Neural cell (in vitro differentiated cells): Measurements from ENCODE around the gene OLFM1. TPM values are rescaled to one million over a fixed set of nuclear protein-coding genes. Genes with fewer than 3 reads are reported as not detected.

Experiments used
- H2AFZ ChIP-seq: fragments of 200-600, 300-800 bp; sonication (generic), shearing (Covaris generic); 2 replicates; pipeline ENCODE4 v1.6.0; 2014; ENCODE audit warnings: low read depth, mild to moderate bottlenecking, antibody characterized with exemption, low read length, moderate library complexity
- H3F3A ChIP-seq: fragments of 200-600 bp; shearing (Covaris generic); 2 replicates; pipeline ENCODE4 v1.6.1; 2016; ENCODE audit warnings: mild to moderate bottlenecking, moderate library complexity, mixed read lengths, antibody characterized with exemption, low read length; ENCODE audit not compliant: insufficient read depth, poor library complexity, severe bottlenecking
- H3K27ac ChIP-seq: fragments of 200-600, 300-800 bp; sonication (generic), shearing (Covaris generic); 2 replicates; pipeline ENCODE4 v1.5.1; 2014; ENCODE audit warnings: mild to moderate bottlenecking, low read length, moderate library complexity
- H3K27me3 ChIP-seq: fragments of 300-800, 200-600 bp; sonication (generic), shearing (Covaris generic); 2 replicates; pipeline ENCODE4 v1.6.0; 2014; ENCODE audit warnings: mild to moderate bottlenecking, low read depth, low read length, moderate library complexity; ENCODE audit not compliant: insufficient read depth
- H3K36me3 ChIP-seq: fragments of 300-800, 200-600 bp; sonication (generic), shearing (Covaris generic); 2 replicates; pipeline ENCODE4 v1.5.1; 2014; ENCODE audit warnings: mild to moderate bottlenecking, antibody characterized with exemption, low read length, moderate library complexity; ENCODE audit not compliant: insufficient read depth
- H3K4me2 ChIP-seq: fragments of 300-800, 200-600 bp; sonication (generic), shearing (Covaris generic); 2 replicates; pipeline ENCODE4 v1.6.0; 2014; ENCODE audit warnings: mild to moderate bottlenecking, low read length
- H3K4me3 ChIP-seq: fragments of 300-800, 200-600 bp; sonication (generic), shearing (Covaris generic); 2 replicates; pipeline ENCODE4 v1.5.1; 2014; ENCODE audit warnings: mild to moderate bottlenecking, low read length, moderate library complexity
- H3K79me2 ChIP-seq: fragments of 200-600 bp; shearing (Covaris generic); replicated peaks from 2 replicates; pipeline ENCODE4 v1.6.0; 2014; ENCODE audit warnings: mild to moderate bottlenecking, low read length, moderate library complexity; ENCODE audit not compliant: insufficient read depth
- H3K9ac ChIP-seq: fragments of 300-800, 200-600 bp; sonication (generic), shearing (Covaris generic); 2 replicates; pipeline ENCODE4 v1.6.1; 2016; ENCODE audit warnings: mild to moderate bottlenecking, low read length, mixed read lengths
- H3K9me2 ChIP-seq: fragments of 200-600 bp; shearing (Covaris generic); 2 replicates; pipeline ENCODE4 v1.6.1; 2016; ENCODE audit warnings: mild to moderate bottlenecking, low read length, mixed read lengths; ENCODE audit not compliant: insufficient read depth
- H3K9me3 ChIP-seq: fragments of 200-600, 300-800 bp; sonication (generic), shearing (Covaris generic); 2 replicates; pipeline ENCODE4 v1.6.1; 2016; ENCODE audit warnings: mild to moderate bottlenecking, mixed run types, low read length, moderate library complexity, mixed read lengths
- H4K20me1 ChIP-seq: fragments of 200-600 bp; shearing (Covaris generic); 2 replicates; pipeline ENCODE4 v1.6.1; 2016; ENCODE audit warnings: mild to moderate bottlenecking, mixed run types; ENCODE audit not compliant: insufficient read depth
- CTCF ChIP-seq: fragments of 450-650 bp; IDR thresholded peaks from 2 replicates; pipeline ENCODE4 v1.5.1; 2014; ENCODE audit warnings: antibody characterized with exemption, mild to moderate bottlenecking, moderate library complexity; ENCODE audit not compliant: poor library complexity, severe bottlenecking
- EP300 ChIP-seq: fragments of 450-650 bp; conservative IDR thresholded peaks from 2 replicates; pipeline ENCODE4 v1.6.1; 2014; ENCODE audit warnings: antibody characterized with exemption, mild to moderate bottlenecking, moderate library complexity; ENCODE audit not compliant: poor library complexity, severe bottlenecking
- EZH2 ChIP-seq: fragments of 200-600, 300-800 bp; shearing (Covaris generic), sonication (generic); IDR thresholded peaks from 2 replicates; pipeline ENCODE4 v1.6.1; 2014; ENCODE audit warnings: antibody characterized with exemption, low read length, borderline replicate concordance, mild to moderate bottlenecking; ENCODE audit not compliant: insufficient read depth, poor library complexity, severe bottlenecking
- MXI1 ChIP-seq: fragments of 450-650 bp; conservative IDR thresholded peaks from 2 replicates; pipeline ENCODE4 v1.6.1; 2014; ENCODE audit warnings: antibody characterized with exemption, mild to moderate bottlenecking; ENCODE audit not compliant: poor library complexity, severe bottlenecking
- POLR2AphosphoS5 ChIP-seq: IDR thresholded peaks from 2 replicates; pipeline ENCODE4 v1.6.1; 2012
- RAD21 ChIP-seq: fragments of 450-650 bp; conservative IDR thresholded peaks from 2 replicates; pipeline ENCODE4 v1.6.1; 2014; ENCODE audit warnings: antibody characterized with exemption, mild to moderate bottlenecking, moderate library complexity
- SMC3 ChIP-seq: fragments of 450-650 bp; conservative IDR thresholded peaks from 2 replicates; pipeline ENCODE4 v1.6.1; 2014; ENCODE audit warnings: antibody characterized with exemption, mild to moderate bottlenecking, moderate library complexity; ENCODE audit not compliant: poor library complexity
- TAF1 ChIP-seq: IDR thresholded peaks from 2 replicates; pipeline ENCODE4 v1.6.1; 2012; ENCODE audit warnings: low read depth
- polyA plus RNA-seq: library from polyadenylated mRNA; depleted of rRNA; stranded (reverse); fragments of >200 nt; gene quantifications from 2 replicates; pipeline ENCODE4 v1.2.3, GENCODE V29; 2014
- TF ChIP-seq, protein P1 (sequence below): IDR thresholded peaks from 2 replicates; pipeline ENCODE4 v1.6.1; 2012; ENCODE audit warnings: borderline replicate concordance

The OLFM1 gene
- polyA plus RNA-seq, 1 donor from 2014 or later, result 102 TPM

- Histone ChIP-seq H3K79me2 (no peaks in the 10 kb centered on the region), H3F3A (no peaks in the 10 kb centered on the region), H3K27me3 (no peaks in the 10 kb centered on the region), H4K20me1 (no peaks in the 10 kb centered on the region), H3K27ac (no peak overlapping the region), H3K9ac (no peak overlapping the region), H2AFZ (no peak overlapping the region), H3K9me2 (no peaks in the 10 kb centered on the region), H3K9me3 (no peaks in the 10 kb centered on the region), H3K4me2 (no peak overlapping the region), H3K4me3 (no peak overlapping the region), H3K36me3 (no peaks in the 10 kb centered on the region)
- TF ChIP-seq EP300, result no peak
- TF ChIP-seq, protein P1, sequence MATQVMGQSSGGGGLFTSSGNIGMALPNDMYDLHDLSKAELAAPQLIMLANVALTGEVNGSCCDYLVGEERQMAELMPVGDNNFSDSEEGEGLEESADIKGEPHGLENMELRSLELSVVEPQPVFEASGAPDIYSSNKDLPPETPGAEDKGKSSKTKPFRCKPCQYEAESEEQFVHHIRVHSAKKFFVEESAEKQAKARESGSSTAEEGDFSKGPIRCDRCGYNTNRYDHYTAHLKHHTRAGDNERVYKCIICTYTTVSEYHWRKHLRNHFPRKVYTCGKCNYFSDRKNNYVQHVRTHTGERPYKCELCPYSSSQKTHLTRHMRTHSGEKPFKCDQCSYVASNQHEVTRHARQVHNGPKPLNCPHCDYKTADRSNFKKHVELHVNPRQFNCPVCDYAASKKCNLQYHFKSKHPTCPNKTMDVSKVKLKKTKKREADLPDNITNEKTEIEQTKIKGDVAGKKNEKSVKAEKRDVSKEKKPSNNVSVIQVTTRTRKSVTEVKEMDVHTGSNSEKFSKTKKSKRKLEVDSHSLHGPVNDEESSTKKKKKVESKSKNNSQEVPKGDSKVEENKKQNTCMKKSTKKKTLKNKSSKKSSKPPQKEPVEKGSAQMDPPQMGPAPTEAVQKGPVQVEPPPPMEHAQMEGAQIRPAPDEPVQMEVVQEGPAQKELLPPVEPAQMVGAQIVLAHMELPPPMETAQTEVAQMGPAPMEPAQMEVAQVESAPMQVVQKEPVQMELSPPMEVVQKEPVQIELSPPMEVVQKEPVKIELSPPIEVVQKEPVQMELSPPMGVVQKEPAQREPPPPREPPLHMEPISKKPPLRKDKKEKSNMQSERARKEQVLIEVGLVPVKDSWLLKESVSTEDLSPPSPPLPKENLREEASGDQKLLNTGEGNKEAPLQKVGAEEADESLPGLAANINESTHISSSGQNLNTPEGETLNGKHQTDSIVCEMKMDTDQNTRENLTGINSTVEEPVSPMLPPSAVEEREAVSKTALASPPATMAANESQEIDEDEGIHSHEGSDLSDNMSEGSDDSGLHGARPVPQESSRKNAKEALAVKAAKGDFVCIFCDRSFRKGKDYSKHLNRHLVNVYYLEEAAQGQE, result no peak
- no peak for TF ChIP-seq MXI1
- TF ChIP-seq CTCF, result no peak
- TF ChIP-seq EZH2, result no peak
- TF ChIP-seq SMC3, result no peak
- no peak for TF ChIP-seq RAD21
- no peak for TF ChIP-seq POLR2AphosphoS5
- no peak for TF ChIP-seq TAF1
These were observed 14.0 kb downstream of the OLFM1 start for GRCh38 chr9:135101486-135101885.

DNA sequence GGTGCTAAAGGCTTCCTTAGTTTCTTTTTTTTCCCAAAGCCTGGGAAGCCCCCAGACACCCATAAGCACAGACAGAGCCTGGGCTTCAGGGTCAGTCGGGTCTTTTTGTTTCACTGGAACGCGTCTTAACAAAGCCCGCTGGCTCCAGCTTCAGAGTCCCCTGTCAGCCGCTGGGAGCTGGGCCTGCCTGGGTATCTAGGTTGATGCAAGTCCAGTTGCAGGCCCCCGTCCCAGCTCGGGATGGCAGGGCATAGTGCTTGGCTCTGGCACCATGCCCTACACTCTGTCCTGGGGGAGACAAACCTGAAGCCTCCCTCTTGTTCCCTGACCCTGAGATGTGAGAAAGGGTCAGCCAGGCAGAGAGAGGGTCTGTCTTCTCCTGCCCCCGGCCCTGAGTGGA, 14.5 kb downstream of the OLFM1 start:
- Histone ChIP-seq H3K9me3 (no peaks in the 10 kb centered on the region), H3K36me3 (no peaks in the 10 kb centered on the region), H3K4me3 (no peak overlapping the region), H2AFZ (no peak overlapping the region), H3K9me2 (no peaks in the 10 kb centered on the region), H3F3A (no peaks in the 10 kb centered on the region), H3K79me2 (no peaks in the 10 kb centered on the region), H4K20me1 (no peaks in the 10 kb centered on the region), H3K9ac (no peak overlapping the region), H3K27ac (no peak overlapping the region), H3K27me3 (no peaks in the 10 kb centered on the region), H3K4me2 (no peak overlapping the region)
- TF ChIP-seq MXI1 (no peak), TAF1 (no peak), EZH2 (no peak), POLR2AphosphoS5 (no peak), SMC3 (no peak), RAD21 (no peak)
